ENCODE data around the gene C6orf47.
A peak's percentile ranks its signal among the peaks of the same experiment; 100 is the strongest.

The C6orf47 gene

DNA sequence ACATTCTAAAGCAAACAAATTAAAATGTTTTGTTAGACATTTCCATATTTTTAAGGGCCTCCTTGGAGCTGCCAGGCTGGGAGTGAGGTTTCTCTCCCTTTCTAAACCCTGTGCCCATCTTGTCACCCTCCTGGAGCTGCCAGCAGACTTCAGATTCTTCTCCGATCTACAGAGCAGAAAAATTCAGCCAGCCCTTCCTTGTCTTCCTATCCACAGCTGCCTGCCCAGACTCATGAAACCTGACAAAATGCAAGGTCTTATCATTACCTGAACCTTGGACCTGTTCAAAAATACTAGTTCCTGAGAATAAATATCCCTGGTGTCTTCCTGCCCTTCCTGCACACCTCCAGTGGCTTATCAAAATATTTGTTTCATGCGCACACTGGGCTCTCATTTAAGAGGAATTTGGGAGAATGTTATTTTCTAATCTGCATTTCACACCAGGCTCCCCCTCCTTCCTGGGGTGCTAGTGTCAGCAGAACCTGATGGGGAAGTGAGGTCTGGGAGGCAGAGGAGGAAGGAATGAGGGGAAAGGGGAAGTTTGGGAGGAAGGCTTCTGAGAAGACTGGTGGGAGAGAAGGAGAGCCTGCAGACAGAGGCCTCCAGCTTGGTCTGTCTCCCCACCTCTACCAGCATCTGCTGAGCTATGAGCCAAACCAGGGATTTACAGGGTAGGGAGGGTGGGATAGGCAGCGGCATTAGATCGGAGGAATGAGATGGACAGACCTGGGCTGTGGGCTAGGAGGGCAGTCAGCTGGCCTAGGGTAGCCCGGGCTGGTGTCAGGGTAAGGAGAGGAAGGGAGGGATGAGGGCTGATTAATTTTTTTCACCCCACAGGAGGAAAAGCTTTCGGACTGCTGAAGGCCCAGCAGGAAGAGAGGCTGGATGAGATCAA, 45.6 kb downstream of the C6orf47 start, which contains the start of gene AIF1:
AIF1 (plus strand) TSS at position 551 of the 895 bp plus-strand sequence; CDS start at position 647, 96 bp downstream.
- peak; percentile 82 for DNase-seq (ENCODE audit: low spot score)

DNA sequence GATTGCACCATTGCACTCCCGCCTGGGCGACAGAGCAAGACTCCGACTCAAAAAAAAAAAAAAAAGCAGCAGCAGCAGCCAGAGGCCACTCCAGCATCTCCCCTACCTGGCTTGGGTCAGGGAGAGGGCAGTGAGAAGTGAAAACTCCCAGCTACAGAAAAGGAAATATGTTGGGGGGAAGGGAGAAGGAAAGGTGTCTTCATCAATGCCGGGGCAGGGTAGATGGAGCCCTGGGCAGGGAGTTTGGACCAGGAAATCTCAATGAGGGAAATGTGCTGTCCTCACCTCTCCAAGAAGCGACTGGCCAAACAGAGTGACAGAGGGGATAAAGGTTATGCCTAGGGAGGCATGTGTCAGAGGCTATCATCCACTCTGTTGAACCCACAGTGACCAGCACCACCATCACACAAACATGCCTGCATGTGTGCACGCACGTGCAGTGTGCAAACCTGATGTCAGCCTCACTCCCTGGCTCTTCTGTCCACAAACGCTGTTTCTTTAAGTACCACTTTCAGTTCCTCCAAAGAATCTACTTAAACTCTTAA, 46.4 kb downstream of the C6orf47 start:
- DNase-seq (ENCODE audit: low spot score): peak; percentile 65

DNA sequence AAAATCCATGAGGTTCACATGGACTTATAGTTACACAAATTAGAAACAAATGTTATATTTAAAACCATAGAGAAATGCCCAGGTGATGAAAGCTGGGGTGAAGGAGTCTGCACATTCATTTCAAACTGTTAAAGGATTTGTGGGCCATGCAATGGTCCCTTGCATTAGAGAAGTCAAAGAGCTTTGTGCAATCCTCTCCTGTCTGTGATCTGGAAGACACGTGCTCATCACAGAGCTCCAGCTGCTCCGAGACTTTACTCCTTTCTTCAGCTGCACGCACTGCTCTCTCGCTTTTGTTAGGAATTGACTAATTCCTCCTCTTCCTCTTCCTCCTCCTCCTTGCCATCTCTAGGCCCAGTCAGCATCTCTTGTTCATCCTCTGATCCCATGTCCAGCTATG, 49.6 kb downstream of the C6orf47 start:
- no peak for DNase-seq (ENCODE audit: low spot score)

DNA sequence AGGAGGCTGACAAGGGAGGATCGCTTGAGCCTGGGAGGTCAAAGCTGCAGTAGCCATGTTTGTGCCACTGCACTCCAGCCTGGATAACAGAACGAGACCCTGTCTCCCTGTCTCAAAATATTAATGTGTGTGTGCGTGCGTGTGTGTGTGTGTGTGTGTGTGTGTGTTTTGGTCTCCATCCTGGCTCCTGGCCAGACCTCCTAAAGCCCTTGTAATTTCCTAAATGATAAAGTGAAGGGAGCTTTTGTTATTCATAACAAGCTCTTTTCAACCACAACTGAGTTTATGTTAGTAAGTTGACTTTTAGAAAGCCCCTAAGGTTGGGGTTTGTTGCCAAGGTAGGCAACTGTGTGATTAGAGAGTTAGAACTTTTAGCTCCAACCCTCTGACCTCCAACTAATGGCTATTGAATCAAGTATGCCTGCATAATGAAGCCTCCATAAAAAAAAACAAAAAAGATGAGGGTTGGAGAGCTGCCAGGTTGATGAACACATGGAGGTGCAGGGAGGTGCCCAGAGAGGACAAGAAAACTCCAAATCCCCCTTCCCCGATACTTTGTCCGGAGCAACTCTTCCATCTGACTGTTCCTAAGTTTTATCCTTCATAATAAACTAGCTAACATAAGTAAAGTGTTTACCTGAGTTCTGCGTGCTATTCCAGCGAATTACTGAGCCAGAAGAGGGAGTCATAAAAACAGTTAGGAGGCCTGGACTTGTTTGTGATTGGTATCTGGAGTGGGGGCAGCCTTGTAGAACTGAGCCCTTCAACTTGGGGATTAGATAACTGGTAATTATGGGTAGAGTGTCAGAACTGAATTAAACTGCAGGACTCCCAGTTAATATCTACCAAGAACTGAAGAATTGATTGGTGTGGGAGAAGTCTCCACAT, 50.8 kb downstream of the C6orf47 start:
- DNase-seq (ENCODE audit: low spot score): no peak
